Glutamatergic neuron (in vitro differentiated cells): ENCODE results near the gene RBFOX2. TPM values are rescaled to one million over a fixed set of nuclear protein-coding genes. Genes with fewer than 3 reads are reported as not detected.
"Not testable (repeated sequence)": the region's sequence is repeated elsewhere in the genome, so short reads cannot be mapped to it uniquely, and the experiment has no call there.

Source experiments
- DNase-seq: peaks from one replicate; pipeline ENCODE4 v3.0.0; 2022
- H3K27ac Mint-ChIP-seq: one replicate; pipeline ENCODE4 v1.8.0; 2020; ENCODE audit warnings: mild to moderate bottlenecking, mixed read lengths, inconsistent platforms; ENCODE audit not compliant: unreplicated experiment
- H3K27me3 Mint-ChIP-seq: one replicate; pipeline ENCODE4 v1.8.0; 2020; ENCODE audit warnings: mild to moderate bottlenecking, moderate library complexity, mixed read lengths, inconsistent platforms; ENCODE audit not compliant: unreplicated experiment
- H3K36me3 Mint-ChIP-seq: one replicate; pipeline ENCODE4 v1.8.0; 2020; ENCODE audit warnings: mild to moderate bottlenecking, mixed read lengths, inconsistent platforms; ENCODE audit not compliant: unreplicated experiment
- H3K4me1 Mint-ChIP-seq: one replicate; pipeline ENCODE4 v1.8.0; 2020; ENCODE audit warnings: mild to moderate bottlenecking, low read depth, mixed read lengths, inconsistent platforms; ENCODE audit not compliant: unreplicated experiment
- H3K4me3 Mint-ChIP-seq: one replicate; pipeline ENCODE4 v1.8.0; 2020; ENCODE audit warnings: mild to moderate bottlenecking, mixed read lengths, inconsistent platforms; ENCODE audit not compliant: unreplicated experiment
- H3K9me3 Mint-ChIP-seq: one replicate; pipeline ENCODE4 v1.8.0; 2020; ENCODE audit warnings: mild to moderate bottlenecking, moderate library complexity, mixed read lengths, inconsistent platforms; ENCODE audit not compliant: unreplicated experiment
- CTCF ChIP-seq: fragments of 200-600 bp; sonication (generic); IDR thresholded peaks from one replicate; pipeline ENCODE4 v1.5.0; 2021; ENCODE audit not compliant: partially characterized antibody, unreplicated experiment
- total RNA-seq: library from RNA; stranded (reverse); fragmentation: NEBNext Ultra II Directional; extraction: Animal tissue kit (Norgen Biotek cat#: 25700); gene quantifications from one replicate; pipeline ENCODE4 v1.2.1, GENCODE V29; 2021; ENCODE audit not compliant: unreplicated experiment

RBFOX2 gene
- total RNA-seq, 1 donor from 2014 or later, result 380 TPM

DNA sequence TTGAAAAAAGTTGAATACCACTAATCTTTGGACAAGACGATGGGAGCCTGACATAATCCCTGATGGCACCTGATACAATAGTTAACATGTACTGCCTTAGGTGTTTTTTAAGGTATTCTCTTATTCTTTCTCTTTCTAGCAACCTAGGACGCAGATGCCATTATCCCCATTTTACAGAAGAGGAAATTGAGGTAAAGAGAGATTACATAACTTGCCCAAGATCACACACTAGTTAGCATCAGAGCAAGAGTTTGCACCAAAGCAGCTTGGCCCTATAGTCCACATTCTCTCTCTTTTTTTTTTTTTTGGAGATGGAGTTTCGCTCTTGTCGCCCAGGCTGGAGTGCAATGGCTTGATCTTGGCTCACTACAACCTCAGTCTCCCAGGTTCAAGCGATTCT, 35.7 kb upstream of the RBFOX2 start:
- DNase-seq, result no peak
- Mint-ChIP-seq H3K4me1 (peaks cover 12% of the 10 kb centered on the region), H3K27ac (no peak overlapping the region), H3K36me3 (no peaks in the 10 kb centered on the region), H3K27me3 (peaks cover 5% of the 10 kb centered on the region), H3K4me3 (no peak overlapping the region), H3K9me3 (peaks cover 3% of the 10 kb centered on the region)
- TF ChIP-seq CTCF, result no peak

DNA sequence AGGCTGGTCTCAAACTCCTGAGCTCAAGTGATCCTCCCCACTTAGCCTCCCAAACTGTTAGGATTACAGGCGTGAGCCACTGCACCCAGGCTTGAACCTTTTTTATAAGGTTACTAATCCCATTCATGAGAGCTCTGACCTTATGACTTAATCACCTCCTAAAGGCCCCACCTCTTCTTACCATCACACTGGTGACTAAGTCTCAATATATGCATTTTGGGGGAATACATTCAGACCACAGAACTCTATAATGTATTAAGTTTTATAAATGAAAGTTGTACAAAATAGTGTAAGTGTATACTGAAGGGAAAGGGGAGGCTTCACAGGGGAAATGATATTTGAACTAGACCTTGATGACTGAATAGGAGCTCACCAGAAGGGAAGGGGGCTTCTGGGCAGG, 28.4 kb upstream of the RBFOX2 start:
- DNase-seq, result no peak
- Mint-ChIP-seq H3K36me3 (no peaks in the 10 kb centered on the region), H3K9me3 (peaks cover 2% of the 10 kb centered on the region), H3K4me3 (no peak overlapping the region), H3K4me1 (peaks cover 11% of the 10 kb centered on the region), H3K27me3 (peaks cover 8% of the 10 kb centered on the region), H3K27ac (no peak overlapping the region)
- TF ChIP-seq CTCF, result no peak

DNA sequence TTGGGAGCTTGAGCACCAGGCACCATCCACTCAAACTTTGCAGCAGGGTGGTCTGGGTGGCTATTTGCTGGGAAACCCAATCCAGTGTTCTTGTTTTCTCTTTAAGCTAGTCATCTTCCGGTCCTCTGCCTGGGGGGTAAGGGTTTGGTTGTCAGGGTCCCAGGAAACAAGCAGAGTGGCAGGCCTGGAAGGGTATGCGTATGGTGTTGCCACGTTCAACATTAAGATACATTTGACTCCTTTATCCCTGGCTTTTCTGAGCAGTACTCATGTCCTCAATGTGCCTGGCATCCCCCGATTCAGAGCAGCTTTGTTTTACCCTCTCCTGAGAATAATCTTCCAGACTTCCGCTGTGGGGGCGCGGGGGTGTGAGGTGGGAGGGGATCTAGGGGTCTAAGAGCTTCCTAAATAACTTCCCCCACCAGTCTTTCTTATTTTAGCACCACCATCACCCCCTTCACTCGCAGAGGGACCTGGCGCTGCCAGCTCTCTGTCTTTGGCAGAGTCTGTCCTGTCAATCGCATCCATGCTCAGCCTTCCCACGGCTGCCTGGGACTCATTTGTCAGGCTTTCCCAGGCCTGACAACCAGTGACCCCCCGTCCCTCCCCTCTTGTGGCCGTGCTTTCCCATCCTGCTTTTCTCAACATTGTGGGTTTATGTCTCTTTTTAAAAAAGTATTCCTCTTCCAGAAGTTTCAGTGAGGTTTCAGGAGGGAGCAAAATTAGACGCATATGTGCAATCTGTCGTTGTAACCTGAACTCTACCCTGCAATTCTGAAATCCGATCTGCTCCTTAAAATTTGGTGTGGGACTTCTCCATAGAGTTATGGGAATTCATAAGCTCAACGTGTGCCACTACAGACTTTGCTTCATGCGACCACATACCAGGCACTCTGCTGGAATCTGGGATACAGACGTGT, 27.0 kb upstream of the RBFOX2 start:
- H3K27ac Mint-ChIP-seq, result peak overlapping the region; percentile 45
- H3K4me3 Mint-ChIP-seq, result peak overlapping the region; percentile 35
- H3K9me3 Mint-ChIP-seq, result peaks cover 2% of the 10 kb centered on the region
- no peaks in the 10 kb centered on the region for H3K36me3 Mint-ChIP-seq
- DNase-seq, result peak; percentile 25
- no peak for TF ChIP-seq CTCF
- peaks cover 8% of the 10 kb centered on the region for H3K27me3 Mint-ChIP-seq
- peaks cover 11% of the 10 kb centered on the region for H3K4me1 Mint-ChIP-seq

- not testable (repeated sequence) for H3K36me3 Mint-ChIP-seq, H3K27me3 Mint-ChIP-seq, DNase-seq, H3K9me3 Mint-ChIP-seq, H3K27ac Mint-ChIP-seq, H3K4me3 Mint-ChIP-seq
- H3K4me1 Mint-ChIP-seq, result peaks cover 11% of the 10 kb centered on the region
These were observed 25.8 kb upstream of the RBFOX2 start for GRCh38 chr22:36054446-36054845.

- Mint-ChIP-seq H3K4me1 (peaks cover 11% of the 10 kb centered on the region), H3K4me3 (no peak overlapping the region), H3K36me3 (no peaks in the 10 kb centered on the region), H3K9me3 (peaks cover 2% of the 10 kb centered on the region), H3K27ac (no peak overlapping the region), H3K27me3 (peaks cover 8% of the 10 kb centered on the region)
- no peak for DNase-seq
- no peak for TF ChIP-seq CTCF
These were observed 24.9 kb upstream of the RBFOX2 start for GRCh38 chr22:36053242-36054147.
